Stimulated activated CD8-positive, alpha-beta memory T cell treated with anti-CD3 and anti-CD28 coated beads, Interleukin-4, amount 100 ng/mL, for 1 hour (primary cell): ENCODE measurements around the gene MORN1.
"Not testable (repeated sequence)": the region's sequence is repeated elsewhere in the genome, so short reads cannot be mapped to it uniquely, and the experiment has no call there.

Experiments
- DNase-seq, 2 donors: peaks; one replicate each; pipeline ENCODE4 v3.0.0-alpha.2; 2020; ENCODE audit warnings: low read depth in 2 of 2, low spot score in 1 of 2

Gene MORN1

DNA sequence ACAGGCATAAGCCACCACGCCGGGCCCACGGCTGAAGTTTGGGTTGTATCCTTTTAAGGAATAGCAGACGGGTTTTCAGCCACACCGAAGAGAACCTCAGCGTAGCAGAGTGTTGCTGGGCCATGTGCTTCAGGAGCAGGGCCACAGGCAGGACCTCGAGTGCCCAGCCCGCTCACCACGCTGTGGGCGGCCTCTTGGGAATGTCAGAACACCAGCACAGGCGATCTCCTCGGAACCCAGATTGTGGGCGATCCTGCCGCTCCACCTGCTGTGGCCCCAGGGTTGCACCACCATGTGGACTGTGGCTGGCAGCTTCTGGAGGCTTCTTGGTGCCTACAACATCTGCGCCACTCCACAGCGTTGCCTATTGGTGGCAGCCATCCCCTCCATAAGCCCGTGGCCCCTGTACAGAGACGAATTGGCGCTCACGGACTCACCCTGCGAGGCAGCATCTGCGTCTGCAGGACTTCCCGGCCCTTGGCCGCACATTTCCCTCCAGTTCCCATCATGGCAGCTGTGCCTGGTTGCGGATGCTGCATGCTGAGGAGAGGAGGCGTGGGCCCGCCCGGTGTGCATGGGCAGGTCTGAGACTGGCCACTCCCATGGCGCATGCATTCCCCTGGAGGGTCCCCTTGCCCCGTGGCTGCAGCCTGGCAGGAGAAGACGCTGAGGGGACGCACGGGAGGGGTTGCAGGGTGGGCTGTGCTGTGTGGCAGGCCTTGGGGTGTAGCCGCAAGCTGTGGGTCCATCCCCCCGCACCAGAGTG, 93.9 kb downstream of the MORN1 start:
- DNase-seq = no peak

DNA sequence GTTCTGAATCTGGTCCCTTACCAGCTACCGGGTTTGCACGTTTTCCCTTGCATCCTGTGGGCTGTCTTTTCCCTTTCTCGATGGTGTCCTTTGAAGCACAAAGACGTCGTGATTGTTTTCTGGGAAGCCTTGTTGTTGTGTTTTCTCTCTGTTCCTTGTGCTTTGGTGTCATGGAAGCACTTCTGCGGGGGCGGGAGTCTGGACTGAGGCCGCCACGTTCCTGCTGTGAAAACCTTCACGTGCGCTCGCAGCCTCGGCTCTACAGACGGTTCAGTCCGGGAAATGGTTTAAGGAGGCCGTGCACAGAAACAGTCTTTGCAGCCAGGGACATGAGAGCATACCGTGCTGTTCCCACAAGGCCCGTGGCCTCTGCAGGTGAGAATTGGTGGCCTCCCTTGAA, 94.7 kb downstream of the MORN1 start:
- DNase-seq = no peak

DNA sequence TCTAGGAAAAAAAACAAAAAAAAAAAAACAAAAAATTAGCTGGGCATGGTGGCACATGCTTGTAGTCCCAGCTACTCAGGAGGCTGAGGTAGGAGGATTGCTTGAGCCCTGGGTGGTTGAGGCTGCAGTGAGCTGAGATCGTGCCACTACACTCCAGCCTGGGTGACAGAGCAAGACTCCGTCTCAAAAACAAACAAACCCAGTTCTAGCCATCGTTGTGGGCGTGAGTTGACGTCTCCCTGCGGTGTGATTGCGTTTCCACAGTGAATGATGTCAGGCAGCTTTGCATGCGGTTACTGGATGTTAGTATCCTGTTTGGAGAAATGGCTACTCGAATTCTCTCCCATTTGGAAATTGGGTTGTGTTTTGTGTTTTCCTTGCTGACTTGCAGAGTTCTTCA, 95.1 kb downstream of the MORN1 start:
- not testable (repeated sequence) for DNase-seq

DNA sequence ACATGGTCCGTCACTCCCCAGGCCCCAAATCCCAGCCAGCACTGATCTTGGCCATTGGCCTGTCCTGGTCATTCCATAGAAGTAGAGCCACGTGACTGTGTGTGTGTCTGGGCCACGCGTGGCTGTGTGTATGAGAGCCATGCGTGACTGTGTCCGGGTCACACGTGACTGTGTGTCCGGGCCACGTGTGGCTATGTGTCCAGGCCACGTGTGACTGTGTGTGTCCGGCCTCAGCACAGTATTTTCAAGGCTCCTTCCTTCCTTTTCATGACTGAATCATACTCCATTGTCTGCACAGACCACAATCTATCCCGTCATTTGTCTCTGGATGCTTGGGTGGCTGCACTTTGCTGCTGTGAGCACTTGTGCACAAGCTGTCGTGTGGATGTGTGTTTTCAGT, 95.8 kb downstream of the MORN1 start:
- no peak for DNase-seq

DNA sequence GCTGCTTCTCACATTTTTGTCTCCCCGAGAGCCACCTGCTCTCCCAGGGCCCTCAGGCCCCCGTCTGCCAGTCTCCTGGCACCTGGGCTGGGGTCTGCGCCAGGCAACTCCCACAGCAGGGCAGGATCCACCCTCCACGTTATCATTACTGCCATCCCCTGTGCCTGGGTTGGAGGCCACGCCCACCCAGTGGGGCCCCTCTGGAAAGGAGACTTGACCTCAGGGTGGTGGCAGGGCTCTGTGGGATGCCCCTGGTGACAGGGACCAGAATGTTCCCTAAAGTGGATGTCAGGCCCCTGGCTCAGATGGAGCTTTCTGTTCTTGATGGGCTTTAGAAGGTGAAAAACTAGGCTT, 96.7 kb downstream of the MORN1 start:
- no peak for DNase-seq

DNA sequence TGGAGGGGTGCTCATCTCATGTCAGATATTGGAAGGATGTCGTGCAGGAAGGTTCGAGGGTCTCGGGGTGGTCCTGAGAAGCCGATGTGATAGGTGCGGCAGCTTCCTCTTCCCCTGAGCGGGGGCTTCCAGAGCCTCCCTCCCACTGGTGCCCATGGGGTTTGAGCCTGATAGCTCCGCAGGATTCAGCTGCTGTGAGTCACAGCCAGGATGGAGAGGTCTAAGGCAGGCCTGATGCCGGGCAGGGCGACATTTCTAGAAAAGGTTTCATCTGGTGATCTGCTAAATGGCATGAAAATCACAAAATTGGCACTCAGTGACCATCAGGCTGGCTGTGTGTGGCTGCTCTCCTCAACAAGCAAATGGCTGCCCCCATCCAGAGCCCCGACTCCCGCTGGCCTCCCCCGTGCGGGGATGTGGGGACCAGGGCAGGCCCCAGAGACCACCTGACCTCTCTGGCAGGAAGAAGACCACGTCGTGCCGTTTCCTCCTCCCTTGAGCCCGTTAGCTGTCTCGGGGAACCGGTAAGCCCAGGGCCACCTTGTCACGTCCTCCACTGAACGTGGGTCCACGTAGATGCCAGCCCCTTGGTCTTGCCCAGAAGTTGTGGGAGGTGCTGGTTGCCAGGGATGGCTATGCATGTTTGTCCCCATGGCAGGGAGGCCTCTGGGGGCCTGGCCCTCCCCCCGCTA, 97.2 kb downstream of the MORN1 start:
- no peak for DNase-seq

DNA sequence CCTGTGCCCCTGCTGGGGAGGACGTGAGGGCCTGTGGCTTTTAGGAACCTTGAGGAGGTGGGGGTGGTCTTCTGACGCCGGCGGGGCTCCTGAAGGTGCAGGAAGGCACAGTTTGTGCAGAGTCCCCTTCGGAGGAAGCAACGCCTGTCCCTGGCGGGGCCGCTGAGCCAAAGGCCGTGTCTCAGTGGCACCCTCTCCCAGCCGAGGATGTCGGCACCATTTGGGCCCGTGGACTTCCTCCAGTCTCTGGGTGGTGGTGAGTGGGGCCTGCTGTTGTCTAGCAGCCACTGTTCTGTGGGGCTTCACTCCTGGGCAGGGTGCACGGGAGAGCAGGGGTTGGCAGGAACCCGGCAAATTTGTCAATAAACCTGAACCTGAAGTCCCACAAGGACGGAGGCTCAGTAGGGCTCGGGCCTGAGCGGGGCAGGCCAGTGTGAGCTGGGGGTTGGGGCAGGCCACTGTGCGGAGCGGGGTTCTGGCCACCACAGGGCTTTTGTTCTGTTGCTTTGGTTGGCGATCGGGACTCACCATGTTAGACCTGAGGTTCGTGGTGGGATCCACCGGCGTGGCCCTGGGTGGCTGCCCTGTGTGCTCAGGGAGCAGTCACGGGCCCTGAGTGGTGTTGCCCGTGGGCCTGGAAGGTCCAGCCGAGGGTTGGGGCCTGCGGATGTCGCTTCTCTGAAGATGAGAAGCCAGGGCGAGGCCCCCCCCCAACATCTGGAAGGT, 98.5 kb downstream of the MORN1 start:
- no peak for DNase-seq

DNA sequence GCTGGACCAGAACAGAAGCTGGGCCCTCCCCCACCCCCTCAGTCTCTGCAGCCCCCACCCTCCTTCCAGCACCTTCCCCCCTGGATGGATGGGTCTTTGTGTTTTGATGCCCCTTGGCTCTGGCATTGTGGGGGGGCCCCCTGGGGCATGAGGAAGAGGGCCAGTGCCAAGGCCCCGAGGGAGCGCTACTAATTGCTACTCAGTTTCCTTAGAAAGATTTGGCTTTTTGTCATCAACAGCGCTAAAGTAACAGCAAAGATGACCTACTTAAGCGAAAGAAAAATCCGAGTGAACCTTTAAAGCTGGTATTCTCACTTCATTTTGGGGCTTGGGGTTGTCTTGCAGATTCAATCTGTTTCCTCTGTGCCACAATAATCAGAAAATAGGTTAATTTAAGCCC, 99.8 kb downstream of the MORN1 start:
- DNase-seq = no peak

DNA sequence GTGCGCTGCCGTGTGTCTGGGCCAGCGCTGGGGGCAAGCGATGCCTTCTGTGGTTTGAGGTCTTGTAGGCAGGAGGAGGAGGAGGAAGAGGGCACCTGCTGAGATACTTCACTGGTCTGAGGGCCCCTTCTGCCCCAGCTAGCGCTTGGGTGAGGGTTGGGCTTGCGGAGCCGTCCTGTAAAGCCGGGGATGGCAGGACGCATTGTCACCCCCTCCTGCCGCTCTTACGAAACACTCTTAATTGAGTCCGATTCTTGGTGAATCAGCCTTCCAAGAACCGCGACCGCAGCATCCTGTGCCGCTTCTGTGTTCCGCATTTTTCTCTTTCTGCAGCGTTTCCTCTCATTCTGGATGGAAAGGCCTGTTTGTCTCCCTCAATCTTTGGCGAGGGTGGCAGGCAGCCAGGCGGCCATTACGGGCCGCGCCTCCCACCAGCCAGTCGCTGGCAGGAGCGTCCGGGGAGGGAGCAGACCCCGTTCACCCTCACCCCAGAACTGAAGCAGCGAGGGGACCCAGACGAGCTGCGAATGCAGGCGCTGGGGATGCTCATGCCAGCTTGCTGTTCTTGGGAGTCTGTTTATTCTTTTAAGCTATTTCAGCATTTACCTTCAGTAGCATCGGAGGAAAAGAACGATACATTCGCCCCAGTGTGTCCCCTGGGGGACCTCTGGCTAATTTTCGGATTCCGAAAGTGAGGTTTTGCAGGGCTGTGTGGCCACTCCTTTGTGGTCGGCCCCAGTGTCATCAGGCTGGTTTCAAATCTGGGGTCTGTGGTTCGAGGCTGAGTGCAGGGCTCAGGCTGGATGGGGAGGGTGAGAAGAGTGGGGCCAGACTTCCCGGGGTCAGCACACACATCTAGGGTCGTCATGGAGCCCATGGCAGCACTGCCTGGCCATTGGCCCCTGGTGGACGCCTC, 100.5 kb downstream of the MORN1 start:
- peak; percentile 54 to 61 for DNase-seq

DNA sequence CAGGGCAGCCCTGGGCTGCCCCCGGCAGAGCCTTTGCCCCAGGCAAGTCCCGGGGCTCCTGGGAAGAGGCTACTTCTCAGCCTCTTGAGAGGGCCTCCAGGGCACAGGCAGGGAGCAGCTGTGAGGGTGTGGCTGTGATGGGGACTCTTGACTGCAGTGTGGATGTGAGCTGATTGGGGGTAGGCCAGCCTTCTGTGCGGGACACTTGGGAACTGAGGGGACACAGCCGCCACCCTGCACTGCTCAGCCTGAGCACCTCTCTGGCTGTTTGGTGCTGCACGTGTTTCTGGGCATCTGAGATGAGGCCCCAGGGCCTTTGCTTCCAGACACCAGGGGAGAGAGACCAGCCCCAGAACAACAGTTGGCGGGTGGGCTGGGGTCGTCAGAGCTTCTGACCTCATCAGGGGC, 101.2 kb downstream of the MORN1 start:
- DNase-seq = no peak

DNA sequence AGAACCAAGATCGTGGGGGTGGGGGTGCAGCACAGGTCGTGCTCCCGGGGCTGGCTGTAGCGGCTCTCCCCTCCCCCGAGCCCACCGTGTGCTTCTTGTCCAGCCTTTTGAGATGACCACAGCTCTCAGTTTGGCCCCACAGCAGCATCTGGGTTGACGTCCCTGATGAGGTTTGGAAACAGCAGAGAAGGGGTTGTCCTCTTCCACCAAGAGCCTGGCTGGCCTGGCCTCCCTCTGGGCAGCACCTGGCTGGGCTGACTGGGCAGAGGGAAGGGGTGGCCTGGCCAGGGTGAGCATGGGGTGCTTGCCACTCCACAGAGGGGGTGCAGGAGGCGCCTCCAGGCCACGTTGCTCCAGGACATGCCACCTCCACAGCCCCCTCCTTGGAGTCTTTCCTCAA, 101.7 kb downstream of the MORN1 start:
- DNase-seq = no peak

DNA sequence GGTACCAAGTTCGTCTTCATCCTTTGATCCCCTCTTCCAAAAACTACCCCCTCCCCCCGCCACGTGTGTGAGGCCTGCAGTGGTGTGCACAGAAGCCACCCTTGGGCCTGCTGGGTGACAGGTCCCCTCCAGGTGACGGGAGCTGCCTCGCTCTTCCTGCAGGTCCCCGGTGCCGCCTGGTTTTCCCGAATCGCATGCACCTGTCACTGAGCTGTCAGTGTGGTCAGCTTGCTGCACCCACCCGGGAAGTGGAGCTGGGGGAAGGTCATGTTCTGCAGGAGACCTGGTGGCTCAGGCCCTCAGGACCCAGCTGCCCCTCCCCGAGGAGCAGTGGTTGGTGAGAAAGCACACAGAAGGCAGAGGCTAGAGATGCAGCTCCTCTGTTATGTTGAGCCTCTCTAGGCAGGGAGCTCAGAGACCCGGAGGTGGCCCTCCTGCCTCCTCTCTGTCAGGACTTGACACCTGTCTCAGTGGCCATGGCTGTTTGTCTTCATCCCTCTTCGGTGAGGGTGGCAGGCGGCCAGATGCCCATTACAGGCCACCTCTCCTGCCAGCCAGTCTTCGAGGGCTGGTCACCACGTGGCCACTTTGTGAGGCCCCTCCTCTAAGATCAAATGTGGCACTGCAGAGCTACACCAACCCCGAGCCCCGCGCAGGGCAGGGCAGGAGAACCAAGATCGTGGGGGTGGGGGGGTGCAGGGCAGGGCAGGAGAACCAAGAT, 102.4 kb downstream of the MORN1 start:
- DNase-seq = no peak

DNA sequence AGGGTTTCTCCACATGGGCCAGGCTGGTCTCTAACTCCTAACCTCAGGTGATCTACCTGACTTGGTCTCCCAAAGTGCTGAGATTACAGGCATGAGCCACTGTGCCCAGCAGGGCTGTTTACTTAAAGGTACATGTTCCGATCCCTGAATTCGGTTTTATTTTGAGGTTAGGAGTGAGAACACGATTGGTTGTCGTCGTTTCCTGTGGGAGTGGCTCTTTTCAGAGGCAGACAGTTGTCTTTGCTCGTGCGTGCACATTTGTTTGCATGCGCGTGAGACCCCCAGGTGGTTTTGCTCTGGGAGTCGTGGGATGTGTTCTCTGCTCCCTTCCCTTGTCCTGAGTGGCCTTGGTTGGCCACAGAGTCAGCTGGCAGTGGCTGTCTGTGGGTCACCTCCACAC, 103.0 kb downstream of the MORN1 start:
- DNase-seq = no peak

DNA sequence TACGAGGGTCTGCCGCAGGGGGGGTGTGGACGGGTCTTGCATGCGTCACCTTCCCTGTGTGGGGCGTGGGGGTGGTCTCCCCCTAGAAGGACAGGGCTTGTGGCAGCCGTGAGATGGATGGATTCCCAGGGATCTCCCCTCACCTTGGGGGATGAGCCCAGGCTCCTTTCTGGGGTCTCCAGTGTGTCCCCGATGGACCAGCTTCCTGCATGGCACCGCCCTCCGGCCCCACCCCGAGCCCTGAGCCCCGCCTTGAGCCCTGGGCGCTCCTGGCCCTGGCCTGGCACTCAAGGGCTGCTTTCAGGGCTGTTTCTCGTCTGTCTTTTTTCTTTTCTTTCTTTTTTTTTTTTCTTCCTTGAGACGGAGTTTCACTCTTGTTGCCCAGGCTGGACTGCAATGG, 103.7 kb downstream of the MORN1 start:
- no peak for DNase-seq

DNA sequence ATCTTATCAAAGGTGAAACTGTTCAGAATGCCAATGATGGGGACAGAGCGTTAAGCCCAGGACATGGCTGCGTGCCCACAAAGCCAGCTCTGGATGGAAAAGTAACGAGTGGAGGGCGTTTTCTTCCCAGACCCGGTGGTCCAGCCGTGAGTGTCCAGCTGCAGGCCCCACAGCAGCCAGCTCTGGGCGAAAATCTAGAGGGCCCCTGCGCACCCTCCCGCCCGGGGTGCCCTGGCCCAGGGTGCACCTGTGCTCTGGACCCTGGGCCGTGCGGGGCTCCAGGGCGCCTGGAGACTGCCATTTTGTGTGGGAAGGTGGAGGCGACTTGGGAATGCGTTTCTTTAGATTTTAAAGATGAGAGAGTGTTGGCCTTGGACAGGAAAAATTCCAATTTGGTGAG, 104.4 kb downstream of the MORN1 start:
- no peak for DNase-seq

DNA sequence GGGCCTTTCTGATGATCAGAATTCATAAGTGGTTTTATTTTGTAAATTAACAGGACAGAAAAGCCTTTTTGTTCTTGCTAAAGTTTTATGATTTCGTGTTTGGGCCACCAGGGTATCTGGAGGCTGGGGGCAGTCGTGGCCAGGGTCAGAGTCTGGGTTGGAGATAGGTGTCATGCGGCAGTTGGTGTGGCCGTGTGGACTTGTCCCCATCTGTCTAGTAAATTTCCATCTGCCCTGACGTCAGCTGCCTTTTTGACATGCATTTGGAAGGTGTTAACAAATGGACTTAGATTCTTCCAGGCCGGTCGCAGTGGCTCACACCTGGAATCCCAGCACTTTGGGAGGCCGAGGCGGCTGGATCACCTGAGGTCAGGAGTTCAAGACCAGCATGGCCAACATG, 106.4 kb downstream of the MORN1 start:
- DNase-seq = no peak

DNA sequence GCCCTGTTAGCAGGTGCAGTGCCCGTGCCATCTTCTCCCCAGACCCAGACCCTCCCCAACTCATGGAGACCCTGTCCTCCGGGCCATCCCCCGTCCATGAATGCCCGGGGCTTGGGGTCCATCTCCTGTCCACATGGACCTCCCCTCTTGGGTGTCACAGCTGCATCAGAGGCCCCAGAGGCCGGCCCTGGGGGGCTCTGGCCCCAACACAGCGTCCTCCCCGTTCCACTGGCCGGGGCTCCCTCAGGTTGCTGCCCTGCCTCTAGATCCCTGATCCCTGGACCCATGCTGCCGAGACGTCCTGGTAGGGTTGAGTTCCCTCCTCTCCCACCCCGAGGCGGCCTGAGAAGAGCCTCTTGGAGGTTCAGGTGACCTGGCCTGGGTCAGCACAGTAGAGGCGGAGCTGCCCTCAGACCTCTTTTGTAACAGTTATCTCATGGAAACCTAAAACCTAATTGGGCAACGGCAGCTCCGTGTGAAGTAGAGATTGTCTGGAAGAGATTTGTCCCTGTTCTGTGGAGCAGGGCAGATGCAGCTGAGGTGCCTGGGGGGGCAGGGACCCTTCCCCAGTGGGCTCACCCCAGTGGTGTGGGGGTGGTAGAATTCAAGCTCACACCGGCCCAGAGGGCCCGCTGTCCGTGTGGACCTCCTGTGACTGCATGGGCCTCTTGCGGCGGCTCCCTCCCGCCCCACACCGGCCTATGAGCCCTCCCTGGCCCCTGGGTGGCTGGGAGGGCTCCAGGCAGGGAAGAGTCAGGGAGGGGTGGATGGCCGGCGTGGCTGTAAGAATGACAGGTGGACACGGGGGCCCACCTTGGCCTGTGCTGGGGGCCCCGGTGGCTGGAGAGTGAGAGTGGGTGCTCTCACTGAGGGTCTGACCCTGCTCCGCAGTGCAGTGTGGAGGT, 107.1 kb downstream of the MORN1 start:
- no peak for DNase-seq

DNA sequence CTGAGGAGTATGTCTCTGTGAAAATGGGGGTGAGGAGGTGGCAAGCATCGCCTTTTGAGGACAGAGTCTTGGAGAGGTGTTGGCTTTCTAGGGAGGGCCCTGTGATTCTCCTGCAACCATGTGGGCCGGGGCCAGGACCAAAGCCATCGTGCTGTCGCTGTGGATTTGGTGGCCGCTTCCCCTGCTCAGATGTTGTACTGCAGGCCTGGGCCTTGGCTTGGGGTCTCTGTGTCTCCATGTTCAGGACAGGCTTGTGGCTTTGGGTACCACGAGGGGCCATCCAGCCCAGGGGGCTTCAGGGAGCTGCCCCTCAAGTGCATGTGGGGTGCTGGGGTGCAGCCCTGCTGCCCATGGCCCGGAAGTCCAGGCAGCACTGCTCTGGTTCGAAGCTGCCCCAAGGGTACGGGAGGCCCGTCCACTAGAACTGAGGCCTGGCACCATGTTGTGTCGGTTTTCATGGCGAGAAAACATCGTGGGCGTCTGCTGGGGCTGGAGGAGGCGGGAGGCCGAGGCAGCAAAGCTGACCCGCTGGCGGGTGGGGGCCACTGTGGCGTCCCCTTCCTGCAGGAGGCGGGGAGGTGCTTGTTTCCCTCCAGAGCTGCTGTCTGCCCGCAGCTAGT, 107.9 kb downstream of the MORN1 start:
- no peak for DNase-seq
